HG03469 (cell line): ENCODE data around the gene PLBD1.

Experiments
- ATAC-seq: cut with Tn5 transposase; IDR thresholded peaks from one replicate; pipeline ENCODE4 v1.9.1; 2021; ENCODE audit warnings: mild to moderate bottlenecking, moderate library complexity, moderate number of reproducible peaks; ENCODE audit not compliant: unreplicated experiment

Gene PLBD1

GRCh38 chr12:14570231-14570630 lies 2.5 kb upstream of the PLBD1 start:
- ATAC-seq = no peak

- ATAC-seq = no peak
These were observed 3.2 kb downstream of the PLBD1 start for GRCh38 chr12:14564336-14564959.

- no peak for ATAC-seq
These were observed 4.6 kb downstream of the PLBD1 start for GRCh38 chr12:14563046-14563445.

- no peak for ATAC-seq
These were observed 5.4 kb downstream of the PLBD1 start for GRCh38 chr12:14562279-14562678.

GRCh38 chr12:14561677-14562238 lies 5.9 kb downstream of the PLBD1 start:
- ATAC-seq = no peak

GRCh38 chr12:14560904-14561574 lies 6.6 kb downstream of the PLBD1 start:
- no peak for ATAC-seq

GRCh38 chr12:14558473-14558959 lies 9.2 kb downstream of the PLBD1 start:
- no peak for ATAC-seq

GRCh38 chr12:14557966-14558365 lies 9.7 kb downstream of the PLBD1 start:
- ATAC-seq = no peak

- ATAC-seq = no peak
These were observed 13.2 kb downstream of the PLBD1 start for GRCh38 chr12:14554281-14555007.

- ATAC-seq = no peak
These were observed 19.1 kb downstream of the PLBD1 start for GRCh38 chr12:14548609-14549008.

- ATAC-seq = no peak
These were observed 20.1 kb downstream of the PLBD1 start for GRCh38 chr12:14547571-14547970.

GRCh38 chr12:14545144-14546124 lies 22.2 kb downstream of the PLBD1 start:
- ATAC-seq = no peak

- peak; percentile 64 for ATAC-seq
These were observed 26.8 kb downstream of the PLBD1 start for GRCh38 chr12:14540801-14541462.

GRCh38 chr12:14537088-14537487 lies 30.6 kb downstream of the PLBD1 start:
- no peak for ATAC-seq

GRCh38 chr12:14532152-14532551 lies 35.5 kb downstream of the PLBD1 start:
- ATAC-seq = no peak

GRCh38 chr12:14525964-14526363 lies 41.7 kb downstream of the PLBD1 start:
- no peak for ATAC-seq

GRCh38 chr12:14521822-14522221 lies 45.9 kb downstream of the PLBD1 start:
- no peak for ATAC-seq

GRCh38 chr12:14514946-14515345 lies 52.7 kb downstream of the PLBD1 start:
- no peak for ATAC-seq

- ATAC-seq = no peak
These were observed 53.4 kb downstream of the PLBD1 start for GRCh38 chr12:14514154-14514842.
